Epithelial cell of proximal tubule (primary cell): ENCODE measurements around the gene MAGOH. TPM values are rescaled to one million over a fixed set of nuclear protein-coding genes. Genes with fewer than 3 reads are reported as not detected.
A peak's percentile ranks its signal among the peaks of the same experiment; 100 is the strongest.
"Not testable (repeated sequence)": the region's sequence is repeated elsewhere in the genome, so short reads cannot be mapped to it uniquely, and the experiment has no call there.

Experiments
- DNase-seq: peaks from one replicate; pipeline ENCODE4 v3.0.0-alpha.2; 2011; ENCODE audit warnings: low read depth
- H3K4me3 ChIP-seq: 2 replicates; pipeline ENCODE4 v1.5.1; 2011; ENCODE audit warnings: low read depth, mild to moderate bottlenecking, low read length
- CTCF ChIP-seq: conservative IDR thresholded peaks from 2 replicates; pipeline ENCODE4 v1.5.1; 2012; ENCODE audit warnings: low read depth, mild to moderate bottlenecking, low read length
- total RNA-seq: library from RNA; depleted of rRNA; stranded (reverse); fragments of >200 nt; gene quantifications from 2 replicates; pipeline ENCODE4 v1.2.3, GENCODE V29; 2015

MAGOH gene
- 24.8 and 81.3 TPM in 2 replicates for total RNA-seq

GRCh38 chr1:53238197-53239155 is at the start of gene MAGOH:
Gene MAGOH (minus strand): TSS chr1:53238518. CDS start chr1:53238448, 70 bp downstream.
- peak; percentile 63 for DNase-seq
- TF ChIP-seq CTCF, result no peak
- peak within 1 kb of the TSS; percentile 85 for H3K4me3 ChIP-seq

DNA sequence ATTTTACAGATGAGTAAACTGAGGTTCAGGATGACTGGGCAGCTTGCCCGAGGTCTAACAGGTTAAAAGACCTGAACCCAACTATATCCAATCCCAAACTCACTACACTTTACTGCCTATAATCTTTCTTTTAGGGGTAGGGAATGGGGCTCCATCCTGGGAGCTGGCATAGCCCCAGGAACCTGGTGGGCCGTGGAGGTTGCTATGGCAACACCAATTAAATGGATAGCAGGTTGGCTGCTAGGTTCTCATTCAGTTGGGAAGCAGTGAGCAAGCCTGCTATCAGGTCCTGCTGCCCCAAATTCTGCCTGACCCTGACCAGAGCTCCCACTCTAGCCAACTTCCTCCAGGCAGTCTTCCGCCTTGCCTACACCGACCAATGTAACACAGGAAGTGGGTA is 48.6 kb upstream of the MAGOH start:
- no peak overlapping the region for H3K4me3 ChIP-seq
- no peak for DNase-seq
- no peak for TF ChIP-seq CTCF

DNA sequence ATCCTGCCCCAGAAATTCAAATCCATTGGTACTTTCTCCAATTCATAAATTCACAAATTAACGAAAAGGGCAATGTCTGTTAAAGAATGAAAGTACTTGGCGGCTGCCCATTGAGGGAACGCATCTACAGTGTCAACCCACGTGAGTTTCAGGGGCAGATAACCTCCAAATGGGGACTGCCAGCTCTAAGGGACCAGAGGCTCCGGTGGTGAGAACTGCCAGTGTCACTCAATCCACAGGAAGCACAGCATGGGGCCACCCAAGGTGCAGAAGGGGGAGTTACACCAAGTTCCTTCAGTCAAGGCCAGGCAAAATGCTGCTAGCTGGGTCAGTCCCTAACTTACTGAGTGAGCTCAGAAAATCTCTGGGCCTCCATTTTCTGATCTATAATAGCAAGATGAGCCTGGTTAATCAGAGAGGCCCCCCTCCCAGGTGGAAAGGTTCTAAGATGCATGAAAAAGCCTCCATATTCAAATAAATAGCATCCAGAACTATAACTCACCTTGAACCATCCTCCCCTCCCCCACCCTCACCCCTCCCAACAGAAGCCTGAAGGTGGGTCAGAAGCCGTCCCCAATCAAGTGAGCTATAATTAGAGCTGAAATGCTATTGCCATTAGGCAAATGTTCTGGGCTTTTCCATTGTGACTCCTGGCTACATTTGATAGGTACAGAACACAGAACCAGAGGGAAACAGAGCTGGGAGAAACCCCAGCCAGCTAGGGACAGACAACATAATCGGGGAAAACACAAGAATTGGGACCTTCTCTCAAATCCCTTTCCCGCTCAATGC is 47.8 kb upstream of the MAGOH start:
- no peak for TF ChIP-seq CTCF
- no peak for DNase-seq
- H3K4me3 ChIP-seq, result no peak overlapping the region

DNA sequence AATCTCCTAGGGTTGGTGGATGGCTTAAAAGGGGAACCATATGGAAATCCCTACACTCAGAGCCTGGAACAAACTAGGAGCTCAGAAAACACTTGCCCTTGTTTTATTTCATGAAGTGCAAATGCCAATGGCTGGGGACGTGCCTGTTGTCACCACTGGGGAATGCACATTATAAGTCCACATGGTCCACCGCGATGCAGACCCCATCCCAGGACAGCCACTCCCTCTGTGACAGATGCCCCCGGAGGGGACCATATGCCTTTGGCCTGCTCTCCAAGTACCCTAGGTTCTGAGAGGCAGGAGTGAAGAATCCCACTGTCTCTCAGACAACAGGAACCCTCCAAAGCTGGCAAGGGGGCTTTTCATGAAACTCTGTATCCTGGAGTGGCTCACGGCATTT is 47.2 kb upstream of the MAGOH start:
- TF ChIP-seq CTCF, result no peak
- no peak for DNase-seq
- no peak overlapping the region for H3K4me3 ChIP-seq

- no peak for TF ChIP-seq CTCF
- no peak overlapping the region for H3K4me3 ChIP-seq
- no peak for DNase-seq
Measured at GRCh38 chr1:53284224-53285020, 46.1 kb upstream of the MAGOH start.

DNA sequence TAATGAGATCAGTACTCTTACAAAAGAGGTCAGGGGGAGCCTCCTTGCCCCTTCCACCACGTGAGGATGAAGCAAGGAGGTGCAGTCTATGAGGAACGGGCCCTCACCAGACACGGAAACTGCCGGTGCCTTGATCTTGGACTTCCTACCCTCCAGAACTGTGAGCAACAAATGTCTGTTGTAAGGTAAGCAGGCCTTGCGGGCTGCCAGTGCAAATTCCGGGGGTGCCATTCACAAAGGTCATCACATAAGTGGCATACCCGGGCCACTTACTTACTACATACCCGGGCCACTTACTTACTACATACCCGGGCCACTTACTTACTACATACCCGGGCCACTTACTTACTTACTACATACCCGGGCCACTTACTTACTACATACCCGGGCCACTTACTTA is 44.8 kb upstream of the MAGOH start:
- H3K4me3 ChIP-seq, result not testable (repeated sequence)

GRCh38 chr1:53281133-53281532 is 42.8 kb upstream of the MAGOH start:
- TF ChIP-seq CTCF, result no peak
- DNase-seq, result no peak

More for the DNA sequence above, 44.8 kb upstream of the MAGOH start:
- not testable (repeated sequence) for DNase-seq

More at GRCh38 chr1:53281133-53281532, 42.8 kb upstream of the MAGOH start:
- no peak overlapping the region for H3K4me3 ChIP-seq
